ENCODE results near the gene HES6.

GRCh38 chr2:238239543-238239862 is 335 bp downstream of the HES6 start:
- TF ChIP-seq CTCF (IDR thresholded peaks at IDR 0.05; ENCODE audit: low read length) (no peak), EZH2 (IDR thresholded peaks at IDR 0.05; ENCODE audit: borderline replicate concordance, low read length) (no peak)

Data from OCI-LY1 (cell line).